Spleen (tissue), 7 donors: ENCODE measurements around the gene PIBF1.

Experiments used
- CTCF ChIP-seq, 11 experiments: fragments of 200-600 bp in 7 of 11; fragments of 450-650 bp in 4 of 11; sonication (generic) in 4 of 11; IDR thresholded peaks in 8 of 11; conservative IDR thresholded peaks in 3 of 11; 1 replicate in 7 of 11; 2 replicates in 4 of 11; pipeline versions ENCODE4 v1.4.0 to v1.8.0; 2016 to 2021; ENCODE audit warnings: antibody characterized with exemption in 11 of 11, inconsistent platforms in 4 of 11, mild to moderate bottlenecking in 1 of 11
- POLR2A ChIP-seq, 3 donors: fragments of 450-650 bp; IDR thresholded peaks; one replicate each; pipeline ENCODE4 v1.5.1; 2017; ENCODE audit warnings: antibody characterized with exemption in 3 of 3, mild to moderate bottlenecking in 1 of 3
- donor health status: DM: no; HTN: no; CAD: no; lungs with moderate emphysema.
- donor health status: DM: no; HTN: no; CAD: no.
- donor health status: DM: no; HTN: no; CAD: no.

- no peak for TF ChIP-seq CTCF (IDR thresholded peaks at IDR 0.05 in 8 of 11, conservative IDR thresholded peaks at IDR 0.05 in 3 of 11)
- TF ChIP-seq POLR2A (IDR thresholded peaks at IDR 0.05), result no peak
Measured at GRCh38 chr13:72963762-72964161, 181.8 kb downstream of the PIBF1 start.
